GM18870 (cell line): Measurements from ENCODE around the gene PRRT1.
"Not testable (repeated sequence)": the region's sequence is repeated elsewhere in the genome, so short reads cannot be mapped to it uniquely, and the experiment has no call there.

ENCODE experiments used
- ATAC-seq: cut with Tn5 transposase; IDR thresholded peaks from one replicate; pipeline ENCODE4 v1.9.1; 2021; ENCODE audit warnings: moderate library complexity; ENCODE audit not compliant: unreplicated experiment

Gene PRRT1

DNA sequence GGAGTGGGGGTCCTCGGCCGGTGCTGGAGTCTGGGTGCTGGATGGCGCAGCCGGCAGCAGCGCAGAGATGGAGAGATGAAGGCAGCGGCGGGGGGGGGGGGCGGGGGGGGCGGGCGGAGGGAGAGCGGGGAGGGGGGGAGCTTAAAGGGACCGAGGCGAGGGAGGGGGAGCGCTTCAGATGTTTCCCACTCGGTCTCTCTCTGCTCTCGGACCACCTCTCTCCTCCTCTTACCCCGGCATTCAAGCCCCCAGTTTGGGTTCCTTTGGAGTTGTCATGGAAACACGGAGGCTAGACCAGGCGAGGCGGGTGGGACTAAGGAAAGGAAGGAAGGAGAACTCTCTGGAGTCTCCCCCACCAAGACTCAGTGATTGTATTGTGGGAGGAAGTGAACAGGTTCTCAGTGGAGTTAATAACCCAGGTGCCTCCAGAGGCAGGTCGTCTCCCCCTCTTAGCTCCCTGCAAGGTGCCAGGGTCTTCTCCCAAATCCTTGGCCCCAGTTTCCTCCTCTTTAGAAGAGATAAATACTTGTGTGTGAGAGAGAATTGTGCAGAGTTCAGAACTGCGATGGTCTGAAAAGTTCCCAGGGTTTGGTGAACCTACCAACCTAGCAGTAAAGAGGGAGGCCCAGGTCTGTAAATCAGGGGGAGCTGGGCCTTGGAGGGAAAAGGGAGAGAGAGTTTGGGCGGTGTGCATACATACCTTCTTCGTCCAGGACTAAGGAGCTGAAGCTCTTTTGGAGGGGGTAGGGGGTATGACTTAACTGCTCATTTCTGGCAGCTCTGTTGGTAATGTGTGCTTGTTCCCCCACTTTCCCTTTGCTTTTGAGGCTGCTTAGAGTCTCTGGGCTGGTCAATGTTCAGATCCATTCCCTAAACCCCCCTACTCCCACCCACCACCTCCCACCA lies at the start of gene PRRT1:
Gene PRRT1, minus strand, starts transcription at position 77 of the 906 bp plus-strand sequence. CDS start 112 bp downstream, outside the sequence.
- no peak for ATAC-seq

DNA sequence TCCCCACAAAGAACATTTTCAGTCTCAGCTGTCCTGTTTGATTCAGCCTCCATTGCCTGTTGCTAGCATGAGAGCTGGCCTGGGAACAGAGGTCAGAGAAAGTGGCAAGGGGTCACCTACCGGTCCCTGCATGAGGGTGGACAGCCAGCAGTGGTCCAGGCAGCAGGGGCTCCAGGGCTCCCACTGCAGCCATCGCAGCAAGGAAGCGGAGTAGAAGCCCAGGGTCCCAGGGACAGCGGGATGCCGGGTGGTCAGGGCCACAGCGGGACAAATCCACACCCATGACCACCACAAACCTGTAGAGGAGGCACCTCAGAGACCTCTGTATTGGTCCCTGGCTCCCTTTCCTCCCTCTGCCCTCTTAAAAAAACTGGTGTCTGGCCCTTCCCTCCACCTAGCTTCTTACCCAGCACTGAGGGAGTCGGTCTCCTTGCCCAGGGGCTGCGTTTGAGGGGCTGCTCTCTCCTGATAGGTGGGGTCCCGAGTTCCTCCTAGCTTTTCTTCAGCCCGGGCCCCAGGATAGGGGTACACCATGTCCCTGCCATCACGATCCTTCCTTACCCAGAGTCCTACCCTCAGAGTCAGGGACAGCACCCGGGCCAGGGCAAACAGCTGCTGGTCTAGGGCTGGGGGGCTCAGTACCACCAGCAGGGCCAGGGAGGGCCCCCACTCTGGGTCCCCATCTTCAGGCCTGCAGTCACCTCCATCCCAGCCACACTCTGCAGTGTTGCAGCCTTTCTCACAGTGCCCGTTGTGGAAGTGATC lies 49.2 kb upstream of the PRRT1 start:
- no peak for ATAC-seq

DNA sequence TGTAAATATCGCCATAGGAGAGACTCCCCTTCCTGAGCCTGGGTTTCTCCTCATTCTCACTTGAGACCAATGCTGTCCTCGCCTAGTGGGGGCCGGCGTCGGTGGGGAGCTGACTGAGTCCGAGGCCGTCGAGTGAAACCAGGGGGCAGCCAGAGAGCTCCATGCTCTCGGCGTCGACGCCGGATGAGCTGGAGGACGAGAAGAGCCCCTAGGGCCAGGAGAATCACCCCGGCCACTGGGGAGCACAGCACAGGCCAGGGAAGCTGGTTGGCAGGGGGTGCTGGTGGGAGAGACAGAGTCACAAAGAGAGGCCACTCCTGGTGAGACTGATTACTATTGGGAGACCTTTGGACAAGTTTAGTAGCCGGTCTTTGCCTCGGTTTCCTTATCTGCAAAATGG lies 47.1 kb upstream of the PRRT1 start:
- ATAC-seq: no peak

DNA sequence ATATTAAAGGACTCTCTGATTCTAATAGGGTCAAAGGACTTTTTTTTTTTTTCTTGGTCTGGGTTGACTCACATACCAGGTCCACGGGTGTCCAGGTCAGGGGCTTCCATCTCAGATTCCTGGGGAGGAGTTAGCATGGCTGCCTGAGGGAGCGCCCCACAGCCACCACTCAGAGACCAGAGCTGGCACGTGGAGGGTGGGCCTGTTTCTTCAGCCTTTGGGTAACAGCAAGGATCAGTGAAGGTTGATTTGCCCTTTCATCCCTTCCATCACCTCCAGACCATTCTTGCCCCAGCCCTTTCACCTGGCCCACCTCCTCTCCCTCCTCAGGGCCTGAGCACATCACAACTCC lies 46.6 kb upstream of the PRRT1 start:
- no peak for ATAC-seq

DNA sequence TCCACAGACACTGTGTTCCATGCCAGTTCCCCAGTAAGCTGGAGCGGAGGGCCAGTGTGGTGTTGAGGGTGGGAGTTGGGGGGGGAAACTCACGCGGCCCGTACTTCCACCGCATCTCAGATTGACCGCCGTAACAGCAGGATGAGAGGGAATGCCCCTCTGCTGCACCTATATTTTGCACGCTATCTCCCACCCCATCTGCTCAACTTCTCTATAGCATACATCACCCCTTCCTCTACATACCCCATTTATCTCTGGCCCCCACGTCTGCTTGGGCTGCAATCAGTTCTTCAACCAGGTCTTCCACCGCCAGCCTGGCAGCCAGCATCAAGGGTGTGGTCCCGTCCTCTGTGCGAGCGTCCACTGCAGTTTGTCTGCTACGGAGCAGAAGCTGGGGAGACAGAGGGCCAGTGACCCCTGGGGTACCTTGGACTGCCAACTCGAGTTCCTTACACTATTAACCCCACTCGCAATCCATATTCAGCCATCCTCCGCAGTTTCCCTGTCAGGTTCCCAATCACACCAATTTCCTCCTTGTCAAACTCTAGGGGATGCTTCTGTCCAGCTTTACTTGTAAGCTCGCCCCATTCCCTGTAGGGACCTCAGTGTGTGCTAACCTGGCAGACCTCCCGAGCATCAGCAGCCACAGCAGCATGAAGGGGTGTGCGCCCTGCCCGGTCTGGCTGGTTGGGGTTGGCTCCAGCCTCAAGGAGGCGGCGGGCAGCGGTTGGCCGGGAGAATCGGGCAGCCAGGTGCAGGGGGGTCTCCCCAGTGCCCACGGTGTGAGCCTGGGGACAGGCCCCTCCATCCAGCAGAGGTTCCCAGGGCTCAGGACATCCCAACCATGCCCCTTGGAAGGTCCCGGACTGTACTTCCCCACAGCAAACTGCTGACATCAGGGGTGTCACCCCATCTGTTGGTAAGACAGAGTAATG lies 45.2 kb upstream of the PRRT1 start:
- ATAC-seq: no peak

DNA sequence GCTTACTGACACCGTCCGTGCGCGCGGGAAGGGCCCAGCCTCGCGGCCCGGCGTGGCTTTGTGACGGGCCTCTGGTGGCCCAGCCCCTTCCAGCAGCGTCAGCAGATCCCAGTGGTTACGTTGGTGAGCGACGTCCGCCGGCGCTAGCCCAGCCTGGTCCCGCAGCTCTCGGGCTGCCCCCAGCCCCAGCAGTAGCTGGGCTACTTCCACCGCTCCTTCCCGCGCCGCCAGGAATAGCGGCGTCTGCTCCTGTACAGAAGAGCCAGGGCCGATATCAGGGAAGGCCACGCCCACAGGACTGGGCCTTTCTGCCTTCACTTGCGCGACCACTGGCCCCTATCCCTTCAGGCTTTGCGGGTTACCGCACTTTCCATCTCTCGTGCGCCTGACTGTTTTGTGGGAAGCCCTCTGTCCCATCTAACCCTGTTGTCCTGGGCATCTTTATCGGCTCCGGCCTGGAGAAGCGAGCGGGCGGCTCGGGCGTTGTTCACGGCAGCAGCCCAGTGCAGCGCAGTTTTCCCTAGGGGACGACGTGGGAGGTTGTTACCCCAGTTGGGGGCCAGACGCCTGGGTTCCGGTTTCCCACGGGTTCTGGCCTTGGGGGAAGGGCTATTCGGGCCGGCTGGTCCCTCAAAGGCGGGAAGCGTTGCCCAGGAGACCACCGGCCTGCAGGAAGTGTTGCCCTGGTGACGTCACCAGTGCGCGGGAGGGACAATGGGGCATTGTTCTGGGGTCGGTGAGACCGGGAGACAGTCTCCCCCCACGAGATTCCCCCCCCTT lies 44.4 kb upstream of the PRRT1 start:
- peak; percentile 12 for ATAC-seq

DNA sequence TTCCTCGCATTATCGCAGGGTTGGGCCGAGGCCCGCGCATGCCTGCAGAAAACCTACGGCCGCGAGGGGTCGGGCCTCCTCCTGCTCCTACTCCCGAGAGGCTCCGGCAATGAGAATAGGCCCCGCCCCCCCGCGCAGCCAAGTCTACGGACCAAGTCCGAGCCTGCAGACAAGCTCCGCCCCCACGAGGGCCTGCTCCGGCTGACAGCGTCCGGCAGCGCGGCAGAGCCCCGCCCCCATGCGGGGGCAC lies 43.8 kb upstream of the PRRT1 start:
- ATAC-seq: peak; percentile 64

DNA sequence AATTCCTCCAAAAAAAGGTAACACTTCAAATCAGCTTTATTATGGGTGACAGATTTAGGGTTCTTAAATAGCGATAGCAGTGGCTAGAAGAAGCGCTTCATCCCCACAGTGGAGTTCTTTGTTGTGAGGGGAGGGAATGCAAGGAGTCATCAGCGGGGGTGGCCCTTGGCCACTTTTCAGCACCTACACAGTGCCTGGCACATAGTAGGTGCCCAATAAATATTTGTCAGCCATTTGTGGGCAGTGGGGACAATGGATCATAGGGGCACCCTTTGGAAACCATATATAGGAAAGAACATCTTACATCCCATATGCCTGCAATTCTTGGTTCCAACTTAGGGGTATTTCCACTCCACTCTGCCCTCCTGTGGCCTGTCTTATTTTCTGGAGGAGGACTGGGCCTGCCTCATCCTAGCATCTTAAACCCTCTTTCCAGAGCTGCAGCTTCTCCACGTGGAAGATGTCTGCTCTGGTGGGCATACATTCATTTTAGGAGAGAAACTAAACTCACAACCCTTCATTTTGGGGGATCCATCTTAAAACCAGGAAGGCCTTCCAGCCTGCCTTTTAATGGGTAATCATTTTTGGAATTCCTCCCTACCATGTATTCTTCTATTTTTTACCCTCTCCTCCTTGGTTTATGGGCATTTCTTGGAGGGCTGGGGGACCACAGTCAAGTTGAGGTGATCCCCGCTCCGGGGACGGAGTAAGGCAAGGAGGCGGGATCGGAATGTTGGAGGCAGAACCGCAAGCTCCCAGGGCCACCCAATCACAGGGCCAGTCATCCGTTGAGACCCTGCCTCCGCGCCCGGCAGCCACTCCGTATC lies 43.3 kb upstream of the PRRT1 start:
- ATAC-seq: no peak

DNA sequence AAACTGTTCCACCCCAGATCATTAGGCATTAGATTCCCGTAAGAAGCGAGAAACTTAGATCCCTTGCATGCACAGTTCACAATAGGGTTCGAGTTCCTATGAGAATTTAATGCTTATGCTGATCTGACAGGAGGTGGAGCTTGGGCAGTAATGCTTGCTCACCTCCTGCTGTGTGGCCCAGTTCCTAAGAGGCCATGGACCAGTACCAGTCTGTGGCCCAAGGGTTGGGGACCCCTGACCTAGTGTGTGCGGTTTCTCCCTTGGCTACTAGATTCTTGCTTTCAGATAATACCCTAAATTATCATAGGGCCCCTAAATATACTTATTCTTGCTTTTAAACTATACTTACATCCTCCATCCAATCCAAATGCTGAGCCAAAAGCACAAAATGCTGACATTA lies 42.6 kb upstream of the PRRT1 start:
- ATAC-seq: no peak

DNA sequence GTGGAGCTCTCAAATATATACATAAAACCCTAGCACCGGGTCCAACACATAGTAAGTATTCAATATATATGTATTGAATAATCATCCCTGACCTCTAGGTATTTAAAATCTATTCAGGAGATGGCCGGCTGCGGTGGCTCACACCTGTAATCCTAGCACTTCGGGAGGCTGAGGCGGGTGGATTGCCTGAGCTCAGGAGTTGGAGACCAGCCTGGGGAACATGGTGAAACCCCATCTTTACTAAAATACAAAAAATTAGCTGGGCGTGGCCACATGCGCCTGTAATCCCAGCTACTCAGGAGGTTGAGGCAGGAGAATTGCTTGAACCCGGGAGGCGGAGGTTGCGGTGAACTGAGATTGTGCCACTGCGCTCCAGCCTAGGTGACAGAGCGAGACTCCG lies 41.4 kb upstream of the PRRT1 start:
- not testable (repeated sequence) for ATAC-seq

DNA sequence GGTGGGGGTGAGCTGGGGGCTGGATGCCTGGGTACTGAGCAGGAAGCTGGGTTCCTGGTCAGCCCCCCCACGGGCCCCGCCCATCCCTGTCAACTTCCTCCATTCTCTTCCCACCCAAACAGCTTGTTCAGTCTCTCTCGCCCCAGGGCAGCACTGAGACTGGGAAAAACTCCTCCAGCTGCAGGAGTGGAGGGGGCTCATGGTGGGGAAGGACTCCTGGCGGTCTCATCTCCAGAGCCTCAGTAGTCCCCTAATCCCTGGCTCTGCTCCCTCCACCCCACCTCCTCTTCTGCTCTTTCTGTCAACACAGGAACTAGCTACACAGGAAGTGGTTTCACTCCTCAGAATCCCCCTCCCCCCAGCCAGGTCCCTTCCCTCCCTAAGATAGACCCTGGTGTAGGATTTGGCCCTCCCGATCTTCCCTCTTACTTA lies 40.9 kb upstream of the PRRT1 start, which contains the start of gene GPSM3:
Gene GPSM3, minus strand, starts transcription at position 36 of the 432 bp plus-strand sequence. CDS start 130 bp downstream, outside the sequence.
- ATAC-seq: no peak

DNA sequence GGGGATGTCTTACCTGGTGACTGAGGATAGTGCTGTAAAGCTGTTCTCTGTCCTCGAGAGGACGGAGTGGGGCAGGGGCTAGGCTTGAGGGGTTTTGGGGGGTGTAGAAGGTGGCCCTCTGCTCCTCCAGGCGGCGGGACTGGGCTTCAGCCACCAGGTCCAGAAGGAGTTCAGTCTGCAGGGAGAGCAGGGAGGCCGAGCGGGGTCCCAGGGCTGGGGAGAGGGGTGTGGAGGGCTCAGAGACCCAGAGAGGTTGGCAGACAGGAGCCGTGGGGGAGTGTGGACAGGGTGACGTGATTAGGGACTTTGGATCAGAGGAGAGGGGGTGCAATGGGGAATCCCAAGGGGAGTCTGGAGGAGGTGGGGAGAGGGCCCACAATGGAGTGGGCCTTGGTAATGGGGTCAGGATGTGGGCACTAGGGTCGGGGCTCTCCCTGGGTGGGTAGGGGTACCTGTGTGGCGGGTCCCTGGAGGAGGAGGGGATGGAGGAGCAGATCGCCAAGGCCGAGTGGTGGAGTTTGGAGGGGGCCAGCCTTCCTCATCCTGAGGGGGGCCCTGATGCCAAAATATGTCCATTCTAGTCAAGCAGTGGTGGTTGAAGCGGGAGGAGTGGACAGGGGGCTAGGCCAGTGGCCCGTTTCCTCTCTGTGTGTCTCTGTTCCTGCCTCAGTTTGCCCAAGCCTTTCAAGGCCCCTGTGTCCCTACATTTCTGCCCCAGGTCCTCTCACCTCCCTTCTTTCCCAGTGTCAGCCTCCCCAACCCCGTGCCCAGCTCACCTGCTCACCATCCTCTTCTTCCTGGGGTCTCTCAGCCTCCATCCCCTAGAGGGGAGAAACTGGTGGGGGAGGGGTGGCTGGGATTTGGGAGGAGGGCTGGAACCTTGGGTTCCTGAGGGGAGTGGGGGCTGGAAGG lies 40.2 kb upstream of the PRRT1 start:
- ATAC-seq: no peak

DNA sequence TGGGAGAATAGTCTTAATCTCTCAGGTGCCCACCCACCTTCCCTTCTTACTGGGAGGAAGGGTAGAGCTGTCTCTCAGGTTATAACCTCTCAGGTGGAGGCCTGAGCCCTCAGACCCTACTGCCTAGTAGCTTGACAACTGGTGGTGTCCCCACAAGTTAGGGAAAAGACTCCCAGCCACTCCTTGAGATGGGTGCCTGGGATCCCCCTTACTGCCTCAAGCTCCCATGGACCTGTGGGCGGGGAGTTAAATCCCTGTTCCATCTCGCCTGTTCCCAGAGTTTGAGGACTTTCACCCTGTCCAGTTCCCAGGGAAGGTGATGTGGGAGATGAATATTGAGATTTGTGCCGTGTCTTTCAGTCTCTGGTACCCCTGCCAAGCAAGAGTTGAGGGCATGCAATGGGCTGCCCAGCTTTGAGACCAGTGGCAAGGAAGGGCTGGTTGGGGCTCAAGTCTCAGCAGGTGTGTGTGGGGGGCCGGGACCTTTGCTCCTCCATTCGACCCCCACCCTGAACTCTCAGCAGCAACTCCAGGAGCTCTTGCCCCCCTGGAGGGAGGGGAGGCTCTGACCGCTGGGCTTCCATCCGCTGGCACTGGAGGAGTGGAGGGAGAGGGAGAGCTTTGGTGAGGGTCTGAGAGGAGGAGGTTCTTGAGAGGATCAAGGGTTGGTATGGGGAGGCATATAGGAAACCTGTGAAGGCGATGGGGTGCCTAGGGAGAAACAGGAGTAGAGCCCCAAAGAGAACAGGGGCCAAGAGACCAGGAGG lies 39.4 kb upstream of the PRRT1 start:
- no peak for ATAC-seq

DNA sequence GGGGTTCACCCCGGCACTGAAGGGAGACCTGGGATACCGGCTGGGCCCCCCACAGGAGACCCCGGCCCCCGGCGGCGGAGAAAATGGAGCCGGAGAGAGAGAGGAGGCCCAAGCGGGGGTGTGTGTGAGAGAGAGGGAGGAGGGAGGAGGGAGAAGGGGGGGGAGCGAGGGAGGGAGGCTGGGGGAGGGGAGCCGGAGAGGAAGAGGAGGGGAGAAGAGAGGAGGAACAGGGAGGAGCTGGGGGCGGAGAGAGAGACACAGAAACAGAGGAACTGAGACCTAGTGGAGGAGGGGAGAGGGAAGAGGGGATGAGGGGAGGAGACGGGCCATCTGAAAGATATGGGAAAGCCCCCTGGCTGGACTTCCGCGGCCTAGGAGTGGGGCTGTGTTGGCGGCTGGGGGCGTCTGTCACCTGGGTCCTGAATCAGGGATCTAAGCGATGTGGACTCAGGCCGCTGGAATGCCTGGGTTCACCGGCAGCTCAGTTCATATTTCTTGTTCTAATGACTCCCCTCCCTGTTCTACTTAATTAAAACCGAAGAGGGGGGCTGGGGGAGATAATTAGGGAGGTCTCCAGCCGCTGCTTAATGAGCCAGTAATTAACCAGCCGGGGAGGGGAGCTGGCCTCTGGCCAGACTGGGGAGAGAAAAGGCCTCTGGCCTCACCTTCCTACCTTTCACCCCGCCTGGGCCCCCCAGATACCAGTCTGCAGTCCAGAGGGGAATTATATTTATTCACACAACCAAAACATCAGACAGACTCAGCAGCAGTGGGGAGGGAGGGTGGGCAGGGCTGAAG lies 38.5 kb upstream of the PRRT1 start, which contains the start of gene PBX2:
Gene PBX2, minus strand, starts transcription at position 149 of the 798 bp plus-strand sequence. CDS start 287 bp downstream, outside the sequence.
- no peak for ATAC-seq

DNA sequence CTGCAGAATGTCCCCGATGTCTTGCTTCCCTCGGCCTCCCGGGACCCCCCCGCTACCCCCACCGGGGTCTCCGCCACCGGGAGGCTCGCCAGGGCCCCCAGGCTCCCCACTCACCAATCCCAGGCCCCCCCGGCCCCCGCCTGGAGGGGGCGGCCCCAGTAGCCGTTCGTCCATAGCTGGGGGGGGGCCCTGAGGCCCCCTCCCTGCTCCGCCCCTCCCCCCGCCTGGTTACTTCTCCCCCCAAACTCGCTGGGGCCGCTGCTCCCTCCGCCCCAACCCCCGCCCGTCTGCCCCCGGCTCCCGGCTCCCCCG lies 38.0 kb upstream of the PRRT1 start:
- ATAC-seq: no peak

DNA sequence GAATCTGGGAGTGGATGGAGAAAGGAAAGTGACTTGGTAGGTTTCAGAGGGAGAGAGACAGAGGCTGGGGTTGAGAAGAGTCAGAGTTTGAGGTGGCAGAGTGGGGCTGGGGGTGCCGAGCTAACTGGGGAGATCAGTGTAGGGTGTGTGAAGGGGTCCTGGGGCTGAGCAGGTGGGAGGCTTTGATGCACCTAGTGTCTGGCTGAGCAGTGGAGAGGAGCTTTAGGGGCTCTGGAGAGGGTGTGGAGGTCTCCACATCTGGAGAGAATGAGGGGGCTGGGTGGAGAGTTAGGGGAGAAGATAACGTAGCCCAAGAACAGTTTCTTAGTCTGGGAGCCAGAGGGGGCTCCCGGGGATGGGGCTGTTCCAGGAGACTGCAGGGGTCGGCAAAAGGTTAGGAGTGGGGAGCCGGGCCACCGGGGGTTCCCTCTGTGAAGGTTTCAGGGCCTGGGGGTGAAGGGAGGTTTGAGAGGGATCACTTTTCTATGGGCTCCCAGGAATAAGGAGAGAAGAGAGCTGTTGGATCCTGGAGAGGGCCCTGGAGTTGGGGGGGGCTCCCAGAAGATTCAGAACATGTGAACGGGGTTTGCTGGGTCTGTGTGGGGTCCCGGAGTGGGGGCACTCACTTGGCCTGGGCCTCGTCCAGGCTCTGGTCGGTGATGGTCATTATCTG lies 37.5 kb upstream of the PRRT1 start:
- ATAC-seq: no peak
